Tibial nerve (tissue), 4 donors: Measurements from ENCODE around the gene NKD2.

Experiments
- EP300 ChIP-seq, 2 donors: sonication (generic); formaldehyde crosslinking; IDR thresholded peaks; one replicate each; pipeline ENCODE4 v1.6.1; 2017; ENCODE audit warnings: antibody characterized with exemption in 2 of 2, mild to moderate bottlenecking in 1 of 2
- TF ChIP-seq, protein P1 (sequence below), 5 experiments: fragments of 200-600 bp in 3 of 5; fragments of 450-650 bp in 2 of 5; sonication (generic) in 3 of 5; IDR thresholded peaks; one replicate each; pipeline ENCODE4 v1.5.1; 2016 to 2019; ENCODE audit warnings: antibody characterized with exemption in 5 of 5, mild to moderate bottlenecking in 3 of 5, moderate library complexity in 2 of 5

DNA sequence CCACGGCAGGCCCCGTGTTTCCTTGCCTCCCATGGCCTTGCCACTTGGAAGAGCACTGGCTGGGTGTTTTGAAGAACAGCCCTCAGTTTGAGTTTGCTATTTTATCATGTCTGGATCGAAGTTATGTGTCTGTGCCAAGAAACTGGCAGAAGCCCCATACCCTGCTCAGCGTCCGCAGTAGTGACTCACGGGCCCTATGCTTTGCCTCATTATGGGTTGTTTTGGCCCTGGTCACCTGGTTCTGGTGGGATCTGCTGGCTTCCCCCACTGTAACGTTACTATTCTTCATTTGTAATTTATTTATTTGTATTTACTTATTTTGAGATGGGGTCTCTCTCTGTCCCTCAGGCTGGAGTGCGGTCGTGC lies 42.3 kb upstream of the NKD2 start:
- TF ChIP-seq, protein P1, sequence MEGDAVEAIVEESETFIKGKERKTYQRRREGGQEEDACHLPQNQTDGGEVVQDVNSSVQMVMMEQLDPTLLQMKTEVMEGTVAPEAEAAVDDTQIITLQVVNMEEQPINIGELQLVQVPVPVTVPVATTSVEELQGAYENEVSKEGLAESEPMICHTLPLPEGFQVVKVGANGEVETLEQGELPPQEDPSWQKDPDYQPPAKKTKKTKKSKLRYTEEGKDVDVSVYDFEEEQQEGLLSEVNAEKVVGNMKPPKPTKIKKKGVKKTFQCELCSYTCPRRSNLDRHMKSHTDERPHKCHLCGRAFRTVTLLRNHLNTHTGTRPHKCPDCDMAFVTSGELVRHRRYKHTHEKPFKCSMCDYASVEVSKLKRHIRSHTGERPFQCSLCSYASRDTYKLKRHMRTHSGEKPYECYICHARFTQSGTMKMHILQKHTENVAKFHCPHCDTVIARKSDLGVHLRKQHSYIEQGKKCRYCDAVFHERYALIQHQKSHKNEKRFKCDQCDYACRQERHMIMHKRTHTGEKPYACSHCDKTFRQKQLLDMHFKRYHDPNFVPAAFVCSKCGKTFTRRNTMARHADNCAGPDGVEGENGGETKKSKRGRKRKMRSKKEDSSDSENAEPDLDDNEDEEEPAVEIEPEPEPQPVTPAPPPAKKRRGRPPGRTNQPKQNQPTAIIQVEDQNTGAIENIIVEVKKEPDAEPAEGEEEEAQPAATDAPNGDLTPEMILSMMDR (IDR thresholded peaks at IDR 0.05), result no peak
- no peak for TF ChIP-seq EP300 (IDR thresholded peaks at IDR 0.05)
